ENCODE measurements around the gene PTPN6.

Gene PTPN6

GRCh38 chr12:7009512-7009911 lies 58.4 kb downstream of the PTPN6 start:
- no peak for DNase-seq (ENCODE audit: low spot score)
